Panc1 (cell line): ENCODE results near the gene LARP1. TPM values are rescaled to one million over a fixed set of nuclear protein-coding genes. Genes with fewer than 3 reads are reported as not detected.

Source experiments
- ATAC-seq: fragments of 200-7000 bp; cut with Tn5 transposase; 2 replicates; pipeline ENCODE4 v1.9.1; 2020; ENCODE audit warnings: mild to moderate bottlenecking, moderate library complexity
- BruUV-seq: library from RNA; stranded (reverse); fragments of 400-500 nt; replicated peaks from 2 replicates; lab custom pipeline; 2021; lab: Mats Ljungman, UMichigan
- CTCF ChIA-PET: fragments of 300-600 bp; sonication (Branson Sonifier 250); formaldehyde crosslinking; loops from one replicate; lab custom pipeline; 2022; ENCODE audit warnings: antibody characterized with exemption; lab: Charles Lee
- POLR2A ChIA-PET: fragments of 300-600 bp; sonication (Branson Sonifier 250); formaldehyde crosslinking; loops from one replicate; lab custom pipeline; 2022; ENCODE audit warnings: antibody characterized with exemption; lab: Charles Lee
- DNase-seq: peaks from one replicate; pipeline ENCODE4 v3.0.0-alpha.2; 2010; ENCODE audit warnings: low read depth, low spot score
- H3K27ac ChIP-seq: 2 replicates; pipeline ENCODE4 v1.5.1; 2011; ENCODE audit warnings: mild to moderate bottlenecking, low read length, inconsistent platforms
- H3K27me3 ChIP-seq: fragments of 200-500 bp; sonication (Bioruptor generic); 2 replicates; pipeline ENCODE4 v1.6.0; 2014; ENCODE audit warnings: low read length, inconsistent platforms; ENCODE audit not compliant: control insufficient read depth, insufficient read depth
- H3K36me3 ChIP-seq: fragments of 200-500 bp; sonication (Bioruptor generic); 2 replicates; pipeline ENCODE4 v1.5.1; 2014; ENCODE audit warnings: inconsistent platforms, mild to moderate bottlenecking, low read length, moderate library complexity; ENCODE audit not compliant: control insufficient read depth, insufficient read depth
- H3K4me1 ChIP-seq: 2 replicates; pipeline ENCODE4 v1.5.1; 2011; ENCODE audit warnings: inconsistent platforms, mild to moderate bottlenecking, low read length, moderate library complexity; ENCODE audit not compliant: control insufficient read depth, insufficient read depth
- H3K4me3 ChIP-seq, 2 experiments: 2 replicates each; pipeline ENCODE4 v1.5.1; 2011 to 2012; ENCODE audit warnings: low read depth in 2 of 2, low read length in 2 of 2, mild to moderate bottlenecking in 2 of 2, inconsistent platforms in 1 of 2, moderate library complexity in 1 of 2
- H3K9me3 ChIP-seq: fragments of 200-500 bp; sonication (Bioruptor generic); 2 replicates; pipeline ENCODE4 v1.5.1; 2014; ENCODE audit warnings: low read depth, mild to moderate bottlenecking, inconsistent platforms, low read length, moderate library complexity; ENCODE audit not compliant: control insufficient read depth, insufficient read depth
- CTCF ChIP-seq: fragments of 450-650 bp; IDR thresholded peaks from 2 replicates; pipeline ENCODE4 v1.5.1; 2017; ENCODE audit warnings: mild to moderate bottlenecking
- POLR2AphosphoS5 ChIP-seq: IDR thresholded peaks from 2 replicates; pipeline ENCODE4 v1.6.1; 2012; ENCODE audit warnings: mild to moderate bottlenecking, low read depth, low read length, moderate library complexity
- SIN3A ChIP-seq: IDR thresholded peaks from 2 replicates; pipeline ENCODE4 v1.6.1; 2012; ENCODE audit warnings: low read depth, mild to moderate bottlenecking, low read length, moderate library complexity, borderline replicate concordance; ENCODE audit not compliant: insufficient read depth
- TCF7L2 ChIP-seq: IDR thresholded peaks from 2 replicates; pipeline ENCODE4 v1.6.1; 2011; ENCODE audit warnings: mild to moderate bottlenecking, low read depth, low read length, inconsistent platforms
- in situ Hi-C: cut with HindIII; loops from 2 replicates; pipeline ENCODE4 v1.10.0; 2016; ENCODE audit warnings: low sequenced_read_pairs, low pct_unique_long_range_greater_than_20kb
- intact Hi-C: fragments of 100-400 bp; cut with micrococcal nuclease; formaldehyde crosslinking; loops from one replicate; pipeline ENCODE4 v1.10.0; 2022; ENCODE audit not compliant: unreplicated experiment
- total RNA-seq: library from RNA; stranded (reverse); gene quantifications from one replicate; pipeline ENCODE4 v1.2.1, GENCODE V29; 2021; ENCODE audit not compliant: unreplicated experiment
- TF ChIP-seq, protein P1 (sequence below), 2 experiments: IDR thresholded peaks; 2 replicates each; pipeline ENCODE4 v1.6.1; 2011 to 2012; ENCODE audit warnings: low read depth in 2 of 2, control low read depth in 1 of 2, low read length in 1 of 2, mild to moderate bottlenecking in 1 of 2, moderate library complexity in 1 of 2; ENCODE audit not compliant: insufficient read depth in 1 of 2

LARP1 gene
- total RNA-seq, 1 experiment from 2014 or later, result 325 TPM

- no TSS peak for BruUV-seq
- ChIA-PET POLR2A (no interaction called here), CTCF (no interaction called here)
Measured at GRCh38 chr5:154802050-154802449, 46.9 kb downstream of the LARP1 start.

DNA sequence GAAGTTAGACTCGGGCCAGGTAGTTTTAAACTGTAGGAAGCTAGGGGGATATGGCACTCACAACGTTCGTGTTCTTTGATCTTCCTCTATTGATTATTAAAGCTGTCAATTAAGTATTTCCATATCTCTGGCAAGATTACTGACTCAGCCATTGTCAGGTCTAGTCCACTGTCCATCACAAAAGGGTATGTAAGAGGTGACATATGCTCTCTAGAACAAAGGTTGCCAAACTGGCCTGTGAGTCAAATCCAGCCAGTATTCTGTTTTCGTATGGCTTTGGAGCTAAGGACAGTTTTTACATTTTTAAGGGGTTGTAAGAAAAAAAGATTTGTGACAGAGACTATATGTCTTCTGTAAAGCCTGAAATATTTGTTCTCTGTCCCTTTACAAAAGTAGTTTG lies 51.0 kb downstream of the LARP1 start:
- ATAC-seq (no peak), DNase-seq (no peak)
- BruUV-seq, result no TSS peak
- Histone ChIP-seq H3K9me3 (no peaks in the 10 kb centered on the region), H3K27ac (no peak overlapping the region), H3K36me3 (peaks cover 33% of the 10 kb centered on the region), H3K4me3 (no peak overlapping the region), H3K4me1 (no peaks in the 10 kb centered on the region), H3K27me3 (no peaks in the 10 kb centered on the region)
- POLR2A ChIA-PET, result no interaction called here
- TF ChIP-seq CTCF (no peak), TCF7L2 (no peak), POLR2AphosphoS5 (no peak), SIN3A (no peak)
- TF ChIP-seq, protein P1, sequence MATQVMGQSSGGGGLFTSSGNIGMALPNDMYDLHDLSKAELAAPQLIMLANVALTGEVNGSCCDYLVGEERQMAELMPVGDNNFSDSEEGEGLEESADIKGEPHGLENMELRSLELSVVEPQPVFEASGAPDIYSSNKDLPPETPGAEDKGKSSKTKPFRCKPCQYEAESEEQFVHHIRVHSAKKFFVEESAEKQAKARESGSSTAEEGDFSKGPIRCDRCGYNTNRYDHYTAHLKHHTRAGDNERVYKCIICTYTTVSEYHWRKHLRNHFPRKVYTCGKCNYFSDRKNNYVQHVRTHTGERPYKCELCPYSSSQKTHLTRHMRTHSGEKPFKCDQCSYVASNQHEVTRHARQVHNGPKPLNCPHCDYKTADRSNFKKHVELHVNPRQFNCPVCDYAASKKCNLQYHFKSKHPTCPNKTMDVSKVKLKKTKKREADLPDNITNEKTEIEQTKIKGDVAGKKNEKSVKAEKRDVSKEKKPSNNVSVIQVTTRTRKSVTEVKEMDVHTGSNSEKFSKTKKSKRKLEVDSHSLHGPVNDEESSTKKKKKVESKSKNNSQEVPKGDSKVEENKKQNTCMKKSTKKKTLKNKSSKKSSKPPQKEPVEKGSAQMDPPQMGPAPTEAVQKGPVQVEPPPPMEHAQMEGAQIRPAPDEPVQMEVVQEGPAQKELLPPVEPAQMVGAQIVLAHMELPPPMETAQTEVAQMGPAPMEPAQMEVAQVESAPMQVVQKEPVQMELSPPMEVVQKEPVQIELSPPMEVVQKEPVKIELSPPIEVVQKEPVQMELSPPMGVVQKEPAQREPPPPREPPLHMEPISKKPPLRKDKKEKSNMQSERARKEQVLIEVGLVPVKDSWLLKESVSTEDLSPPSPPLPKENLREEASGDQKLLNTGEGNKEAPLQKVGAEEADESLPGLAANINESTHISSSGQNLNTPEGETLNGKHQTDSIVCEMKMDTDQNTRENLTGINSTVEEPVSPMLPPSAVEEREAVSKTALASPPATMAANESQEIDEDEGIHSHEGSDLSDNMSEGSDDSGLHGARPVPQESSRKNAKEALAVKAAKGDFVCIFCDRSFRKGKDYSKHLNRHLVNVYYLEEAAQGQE (IDR thresholded peaks at IDR 0.05; ENCODE audit: insufficient read depth in 1 of 2, low read depth in 2 of 2, low read length in 1 of 2), result no peak
- CTCF ChIA-PET, result no interaction called here
- intact Hi-C loops (no loop called here), in situ Hi-C loops (no loop called here)

More at GRCh38 chr5:154802050-154802449, 46.9 kb downstream of the LARP1 start:
- in situ Hi-C loops (no loop called here), intact Hi-C loops (no loop called here)
- no peak for DNase-seq
- TF ChIP-seq CTCF, result no peak
- no peaks in the 10 kb centered on the region for H3K27me3 ChIP-seq
- no peak for ATAC-seq
- H3K36me3 ChIP-seq, result peaks cover 51% of the 10 kb centered on the region
- H3K27ac ChIP-seq, result no peak overlapping the region
- no peaks in the 10 kb centered on the region for H3K9me3 ChIP-seq
- no peaks in the 10 kb centered on the region for H3K4me1 ChIP-seq
- no peak overlapping the region for H3K4me3 ChIP-seq
